HG03025 (cell line): ENCODE results near the gene FAM98B.

ENCODE experiments used
- ATAC-seq: cut with Tn5 transposase; IDR thresholded peaks from one replicate; pipeline ENCODE4 v1.9.1; 2021; ENCODE audit warnings: mild to moderate bottlenecking, moderate library complexity; ENCODE audit not compliant: unreplicated experiment, low FRiP score

Gene FAM98B

DNA sequence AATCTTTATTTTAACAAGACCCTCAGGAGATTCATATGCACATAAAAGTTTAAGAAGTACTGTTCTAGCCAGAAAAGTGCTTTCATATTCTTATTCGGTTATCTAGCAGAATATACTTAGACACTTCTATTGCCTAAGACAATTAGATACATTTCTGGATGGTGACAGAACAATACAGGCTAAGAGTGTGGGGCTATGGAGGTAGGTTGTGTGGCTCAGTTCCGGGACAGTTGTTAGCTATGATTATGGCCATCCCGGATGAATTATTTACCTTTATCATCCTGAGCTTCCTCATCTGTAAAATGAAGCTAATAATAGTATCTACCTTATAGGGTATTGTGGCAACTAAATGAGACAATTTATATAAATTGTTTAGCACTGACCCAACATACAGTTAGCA is 6.6 kb downstream of the FAM98B start:
- no peak for ATAC-seq

DNA sequence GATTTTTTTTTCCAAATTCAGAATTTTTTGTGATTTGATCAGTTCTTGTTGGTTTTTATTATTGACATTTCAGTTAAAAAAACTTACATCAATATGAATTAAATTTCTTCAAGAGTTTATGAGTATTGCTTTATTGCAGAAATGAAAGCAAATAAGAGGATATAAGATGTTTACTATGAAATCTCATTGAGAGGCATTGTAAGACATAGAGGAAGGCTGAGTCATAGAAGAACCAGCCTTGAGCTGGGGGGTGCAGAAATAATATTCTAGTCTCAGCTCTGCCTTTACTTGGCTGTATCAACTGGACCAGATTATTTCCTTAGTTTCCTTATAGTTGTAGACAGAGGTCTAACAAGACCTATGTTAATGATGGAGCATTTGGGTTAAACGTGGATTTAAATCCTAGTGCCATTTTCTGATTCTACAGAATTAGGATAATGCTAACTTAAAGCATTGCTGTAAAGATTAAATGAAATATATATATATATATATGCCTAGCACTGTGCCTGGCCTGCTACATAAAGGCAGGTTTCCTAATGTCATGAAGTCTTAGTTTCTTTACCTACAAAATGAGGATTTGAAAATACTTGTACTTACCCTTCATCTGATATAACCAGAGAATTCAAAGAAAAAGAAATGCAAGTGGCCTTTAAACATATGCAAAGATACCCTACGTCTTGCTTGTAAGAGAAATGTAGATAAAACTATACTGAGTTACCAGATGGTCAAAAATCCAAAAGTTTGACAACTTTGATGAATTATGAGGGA is 7.3 kb downstream of the FAM98B start:
- ATAC-seq: no peak

DNA sequence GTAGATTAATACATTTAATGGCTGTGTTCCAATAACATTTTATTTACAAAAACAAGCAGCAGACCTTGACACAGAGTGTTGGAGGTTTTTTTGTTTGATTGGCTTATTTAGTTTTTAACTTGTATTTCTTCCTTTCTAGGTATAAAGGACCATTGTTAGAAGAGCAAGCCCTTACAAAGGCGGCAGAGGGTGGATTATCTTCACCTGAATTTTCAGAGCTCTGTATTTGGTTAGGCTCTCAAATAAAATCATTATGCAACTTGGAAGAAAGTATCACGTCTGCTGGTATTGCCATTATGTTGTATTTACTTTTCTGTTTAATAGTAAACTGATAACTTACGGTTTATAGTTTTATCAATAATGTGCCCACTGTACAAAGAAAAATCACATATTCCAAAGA is 10.0 kb downstream of the FAM98B start:
- ATAC-seq: no peak

DNA sequence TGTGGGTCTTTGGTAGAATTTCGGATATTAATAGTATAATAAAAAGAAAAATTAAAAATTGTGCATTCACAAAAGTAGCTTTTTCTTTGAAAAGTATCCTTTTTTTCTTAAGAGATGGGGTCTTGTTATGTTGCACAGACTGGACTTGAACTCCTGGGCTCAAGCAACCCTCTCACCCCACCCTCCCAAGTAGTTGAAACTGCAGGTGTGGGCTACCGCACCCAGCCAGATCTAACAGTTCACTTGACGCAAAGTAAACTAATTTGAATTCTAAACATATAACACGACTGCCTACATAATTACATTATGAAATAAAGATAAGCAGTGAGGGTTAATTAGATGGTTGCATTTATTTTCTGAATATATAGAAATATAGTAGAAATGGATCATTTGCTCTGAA is 10.7 kb downstream of the FAM98B start:
- ATAC-seq: no peak

DNA sequence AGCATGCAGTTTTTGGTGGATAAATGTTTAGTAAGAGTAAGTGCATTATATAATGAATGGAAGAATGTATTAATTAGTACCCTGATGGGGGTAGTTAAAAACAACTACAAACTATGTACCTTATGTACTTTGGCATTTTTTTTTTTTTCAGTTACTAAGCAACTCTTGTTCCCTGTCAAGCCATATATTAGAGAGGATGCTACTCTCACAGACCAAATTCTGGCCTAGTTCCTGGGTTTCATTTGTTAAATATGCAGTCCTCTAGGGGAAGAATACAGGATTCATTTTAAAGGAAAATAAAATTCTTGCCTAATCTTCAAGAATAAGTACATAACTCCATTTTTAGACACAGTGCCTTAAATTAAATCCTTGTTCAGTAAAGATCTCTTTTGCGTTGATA is 16.9 kb downstream of the FAM98B start:
- ATAC-seq: no peak

DNA sequence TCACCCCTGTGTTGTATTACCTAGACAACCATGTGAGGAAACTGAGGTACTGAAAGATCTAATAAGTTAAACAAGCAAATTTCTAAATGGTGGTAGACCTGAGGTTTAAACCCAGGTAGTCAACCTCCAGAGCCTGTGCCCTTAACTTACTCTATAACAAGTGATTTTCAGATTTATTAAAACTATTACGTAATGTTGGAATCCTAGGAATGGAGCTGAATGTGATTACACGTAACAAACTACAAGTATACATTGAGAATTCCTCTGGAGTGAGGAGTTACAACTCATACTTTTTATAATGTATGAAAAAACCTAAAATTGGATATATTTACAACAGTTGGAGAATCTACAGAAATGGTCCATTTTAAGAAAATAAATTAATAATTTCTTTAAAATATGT is 18.0 kb downstream of the FAM98B start:
- ATAC-seq: no peak

DNA sequence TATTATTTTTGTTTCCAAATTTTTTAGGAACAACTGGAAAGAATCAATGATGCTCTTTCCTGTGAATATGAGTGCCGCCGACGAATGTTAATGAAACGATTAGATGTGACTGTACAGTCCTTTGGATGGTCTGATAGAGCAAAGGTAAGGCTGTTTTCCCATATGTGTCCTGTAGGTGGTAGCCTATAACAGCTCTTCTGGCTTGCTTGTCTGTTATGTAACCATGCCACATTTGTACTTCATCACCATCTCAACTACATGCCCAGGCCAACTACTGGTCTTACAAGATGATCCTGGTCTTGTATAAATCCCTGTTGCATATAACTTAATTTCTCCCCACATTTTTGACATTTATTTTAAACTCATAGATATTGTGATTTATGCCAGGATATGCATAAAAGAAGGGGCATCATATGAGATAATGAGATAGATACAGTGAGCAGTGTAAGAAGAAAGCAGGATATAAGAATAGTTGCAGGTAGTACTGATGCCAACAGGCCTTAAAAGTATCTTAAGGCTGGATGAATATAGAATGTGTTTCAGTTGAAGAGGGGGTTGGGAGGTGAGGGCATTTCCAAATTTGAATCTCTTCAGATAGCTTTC is 20.3 kb downstream of the FAM98B start:
- ATAC-seq: peak; percentile 91

DNA sequence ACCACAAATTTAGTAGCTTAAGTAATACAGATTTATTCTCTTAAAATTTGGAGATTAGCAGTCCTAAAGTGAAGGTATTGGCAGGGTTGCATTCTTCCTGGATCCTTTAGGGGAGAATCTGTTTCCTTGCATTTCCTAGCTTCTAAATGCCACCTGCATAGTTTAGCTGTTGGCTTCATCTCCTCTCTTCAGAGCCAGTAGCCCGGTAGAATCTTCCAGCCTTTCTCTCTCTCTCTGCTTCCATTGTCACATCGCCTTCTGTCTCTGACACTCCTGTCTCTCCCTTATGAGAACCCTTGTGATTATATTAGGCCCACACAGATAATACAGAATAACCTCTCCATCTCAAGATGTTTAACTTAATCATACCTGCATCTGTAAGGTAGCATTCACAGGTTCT is 21.4 kb downstream of the FAM98B start:
- no peak for ATAC-seq

DNA sequence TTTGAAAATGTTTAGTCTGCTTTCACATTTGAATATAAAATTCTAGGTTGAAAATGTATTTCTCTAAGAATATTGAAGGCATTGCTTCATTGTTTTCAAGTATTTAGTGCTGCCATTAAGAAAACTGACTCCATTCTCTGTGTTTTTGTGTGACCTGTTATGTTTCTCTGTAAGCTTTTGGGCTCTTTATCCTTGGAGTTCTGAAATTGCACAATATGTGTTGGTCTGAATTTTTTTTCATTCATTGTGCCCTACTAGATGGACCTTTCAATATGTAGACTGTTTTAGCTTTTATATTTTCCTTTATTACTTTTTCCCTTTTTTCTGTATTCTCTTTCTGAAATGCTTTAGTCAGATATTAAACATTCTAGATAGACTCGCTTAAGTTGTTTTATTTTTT is 22.2 kb downstream of the FAM98B start:
- ATAC-seq: no peak

DNA sequence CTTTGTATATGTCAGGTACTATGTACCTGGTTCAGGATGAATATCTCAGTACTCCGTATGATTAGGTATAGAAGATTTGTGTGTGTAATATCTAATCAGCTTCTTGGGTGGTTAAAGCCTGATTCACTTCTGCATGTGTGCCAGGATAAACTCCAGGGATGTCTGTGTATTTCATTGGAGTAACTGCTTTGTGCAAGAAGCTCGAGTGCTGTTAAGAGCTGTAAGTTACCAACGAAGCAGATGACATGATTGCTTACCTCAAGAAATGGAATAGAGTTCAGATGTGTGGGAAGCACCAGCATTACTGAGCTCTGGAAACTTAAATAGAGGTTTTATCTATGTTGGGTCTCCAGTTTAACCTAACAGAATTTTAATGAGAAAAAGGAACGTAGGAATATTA is 23.7 kb downstream of the FAM98B start:
- ATAC-seq: no peak

DNA sequence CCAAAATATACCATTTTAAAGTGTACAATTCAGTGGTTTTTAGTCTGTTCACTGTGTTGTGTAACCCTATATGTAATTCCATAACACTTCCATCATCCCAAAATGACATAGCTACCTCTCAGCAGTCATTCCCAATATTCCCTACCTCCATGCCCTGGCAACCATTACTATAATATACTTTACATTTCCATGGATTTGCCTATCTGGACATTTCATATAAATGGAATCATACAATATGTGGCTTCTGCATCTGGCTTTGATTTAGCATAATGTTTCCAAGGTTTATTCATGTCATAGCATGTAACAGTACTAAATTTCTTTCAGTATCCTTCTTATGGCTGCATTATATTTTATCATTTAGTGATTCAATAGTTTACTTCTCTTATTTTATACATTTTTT is 25.3 kb downstream of the FAM98B start:
- ATAC-seq: no peak

DNA sequence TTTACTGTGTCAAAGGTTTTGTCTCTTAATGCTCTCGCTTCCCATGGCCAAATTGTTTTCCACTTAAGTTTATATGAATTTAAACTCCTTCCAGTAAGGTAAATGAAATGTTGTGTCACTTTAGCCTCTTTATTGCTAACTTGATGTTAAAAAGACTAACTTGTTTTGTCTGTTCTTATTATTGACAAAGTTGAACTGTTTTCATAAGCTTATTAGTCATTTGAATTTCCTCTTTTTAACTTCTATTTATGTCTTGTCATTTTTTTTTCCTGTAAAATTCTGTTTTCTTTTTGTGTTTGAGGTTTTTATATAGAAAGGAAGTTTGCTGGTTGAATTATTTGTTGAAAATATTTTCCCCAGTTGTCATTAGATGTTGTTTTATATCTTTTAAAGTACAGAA is 25.8 kb downstream of the FAM98B start:
- no peak for ATAC-seq

DNA sequence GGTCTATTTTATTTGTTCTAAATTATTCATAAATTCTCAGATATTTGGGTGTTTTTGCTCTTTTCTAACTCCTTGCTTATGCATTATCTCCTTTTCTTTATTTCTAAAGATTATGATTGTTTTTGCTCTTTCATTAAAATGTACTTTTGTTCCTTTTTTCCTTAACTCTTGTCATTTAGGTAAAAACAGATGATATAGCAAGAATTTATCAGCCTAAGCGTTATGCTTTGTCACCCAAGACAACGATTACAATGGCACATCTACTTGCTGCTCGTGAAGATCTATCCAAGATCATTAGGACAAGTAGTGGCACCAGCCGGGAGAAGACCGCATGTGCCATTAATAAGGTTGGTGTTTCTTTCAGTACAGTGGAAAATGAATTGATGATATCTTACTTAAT is 27.2 kb downstream of the FAM98B start:
- ATAC-seq: no peak

DNA sequence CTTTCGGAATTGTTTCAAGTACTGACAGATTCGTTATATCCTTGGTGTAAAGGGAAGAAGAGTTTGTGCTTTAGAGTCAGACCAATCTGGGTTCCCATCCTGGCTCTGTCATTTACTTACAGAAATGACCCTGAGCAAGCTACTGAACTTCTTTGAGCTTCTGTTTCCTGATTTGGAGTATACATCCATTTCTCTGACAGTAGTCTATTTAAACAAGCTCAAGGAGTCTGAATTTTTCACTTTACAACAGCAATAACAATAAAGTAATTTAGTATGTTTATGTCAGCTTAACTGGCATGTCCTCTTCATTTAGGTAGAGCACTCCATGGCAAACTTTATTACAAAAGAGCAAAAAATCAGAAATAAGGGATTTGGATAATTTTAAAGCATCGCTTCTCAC is 27.8 kb downstream of the FAM98B start:
- no peak for ATAC-seq

DNA sequence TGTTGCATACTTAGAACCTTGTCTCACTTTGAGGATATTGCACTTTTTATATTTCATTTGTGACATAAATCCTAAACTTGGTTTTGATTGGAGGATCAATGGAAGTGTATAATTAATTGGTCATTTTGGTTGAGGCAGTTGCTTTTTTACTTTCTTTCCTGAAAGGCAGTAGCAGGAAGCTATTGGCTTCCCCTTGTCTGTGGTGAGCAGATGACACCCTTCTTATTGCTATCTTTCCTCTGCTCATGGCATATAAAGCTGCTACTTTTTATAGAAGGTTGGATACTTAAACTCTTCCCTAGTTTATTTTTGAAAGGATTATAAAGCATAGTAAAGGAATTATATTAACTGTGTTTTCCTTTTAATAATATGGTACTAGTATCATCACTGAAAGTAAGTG is 28.6 kb downstream of the FAM98B start:
- no peak for ATAC-seq

DNA sequence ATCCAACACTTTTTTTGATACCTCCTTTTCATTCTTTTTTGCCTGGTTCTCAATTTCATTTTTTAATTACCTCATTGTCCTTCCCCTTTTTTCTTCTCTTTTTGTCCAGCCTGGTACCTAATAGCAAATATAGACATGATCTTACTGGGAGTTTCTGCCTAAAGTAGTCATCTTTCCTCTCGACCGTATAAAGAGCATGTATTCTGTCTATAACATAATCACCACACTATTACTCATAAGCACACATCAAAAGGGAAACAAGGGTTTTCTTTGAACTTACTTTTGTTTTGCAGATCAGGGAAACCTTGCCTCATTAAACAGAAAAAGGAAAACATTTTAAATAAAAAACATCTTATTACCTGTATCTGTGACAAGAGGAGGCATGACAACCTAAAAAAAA is 33.0 kb downstream of the FAM98B start:
- ATAC-seq: no peak

DNA sequence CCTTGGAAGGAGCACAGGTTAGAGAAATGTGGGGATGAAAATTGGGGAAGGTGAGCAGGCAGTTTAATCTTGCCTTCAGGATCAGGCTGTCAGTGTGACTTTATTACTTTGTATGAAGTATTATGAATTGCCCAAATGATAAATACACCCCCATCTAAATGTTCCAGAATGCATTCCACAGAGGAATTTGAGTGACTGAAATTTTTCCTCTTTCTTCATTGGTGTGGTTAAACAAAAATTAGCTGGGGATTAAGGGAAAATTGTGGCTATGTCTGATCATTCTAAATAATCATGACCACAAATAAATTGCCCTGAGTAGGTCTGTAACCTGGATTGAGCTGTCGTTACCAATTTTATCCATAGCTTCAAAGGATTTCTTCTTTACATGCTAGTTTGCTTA is 33.5 kb downstream of the FAM98B start:
- ATAC-seq: no peak

DNA sequence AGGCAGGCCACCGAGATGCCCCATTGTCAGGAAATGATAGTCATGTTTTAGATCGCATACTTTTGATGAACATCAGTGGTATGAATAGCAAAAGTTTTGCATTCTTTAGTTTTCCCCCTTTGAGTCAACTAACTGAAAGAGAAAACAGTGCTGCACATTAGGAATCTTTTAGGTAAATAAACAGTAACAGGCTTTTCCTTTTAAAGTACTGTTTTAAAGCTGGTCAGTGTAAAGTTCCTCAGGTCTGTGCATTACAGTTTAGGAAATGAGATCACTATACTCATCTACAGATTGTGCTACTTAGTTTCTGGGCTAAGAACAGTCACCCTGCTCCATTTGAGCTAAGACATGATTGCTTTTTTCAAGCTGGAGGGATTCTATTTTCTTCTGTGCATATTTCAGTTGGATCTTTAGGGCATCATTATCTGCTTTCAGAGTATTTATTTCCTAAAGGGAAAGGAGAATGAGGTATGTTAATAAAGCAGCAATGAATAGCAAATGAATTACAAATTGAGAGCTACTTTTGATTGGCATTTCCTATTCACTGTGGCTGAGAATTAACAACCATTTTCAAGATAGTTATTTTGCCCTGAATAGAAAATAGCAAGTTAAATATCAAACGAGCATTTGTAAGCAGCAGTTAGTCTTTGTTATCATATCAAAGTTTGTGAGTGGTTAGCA is 36.5 kb downstream of the FAM98B start:
- ATAC-seq: no peak

DNA sequence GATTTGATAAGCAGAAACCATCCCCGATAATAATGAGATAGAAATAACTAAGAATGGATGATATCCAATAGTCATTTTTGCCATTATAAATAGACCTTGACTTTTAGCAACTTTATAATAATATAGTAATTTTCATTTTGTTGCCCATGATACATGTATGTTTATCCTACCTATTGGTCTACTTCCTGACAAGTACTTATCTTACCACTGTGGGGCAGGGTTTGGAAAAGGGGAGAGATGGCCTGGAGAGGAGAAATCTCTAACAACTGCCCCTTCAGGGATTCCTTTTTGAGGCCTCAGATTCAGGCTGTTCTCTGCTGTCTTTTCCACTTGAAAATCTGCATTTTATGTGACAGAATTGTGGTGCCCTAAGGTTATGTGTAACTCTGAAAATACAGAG is 42.2 kb downstream of the FAM98B start:
- ATAC-seq: no peak

DNA sequence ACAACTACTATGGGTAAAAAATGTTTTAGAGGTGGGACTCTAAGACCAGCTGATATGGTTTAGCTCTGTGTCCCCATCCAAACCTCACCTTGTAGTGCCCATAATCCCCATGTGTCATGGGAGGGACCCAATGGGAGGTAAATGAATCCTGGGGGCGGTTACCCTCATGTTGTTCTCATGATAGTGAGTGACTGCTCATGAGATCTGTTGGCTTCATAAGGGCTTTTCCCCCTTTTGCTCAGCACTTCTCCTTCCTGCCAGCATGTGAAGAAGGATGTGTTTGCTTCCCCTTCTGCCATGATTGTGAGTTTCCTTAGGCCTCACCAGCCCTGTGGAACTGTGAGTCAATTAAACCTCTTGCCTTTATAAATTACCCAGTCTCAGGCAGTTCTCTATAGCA is 45.7 kb downstream of the FAM98B start:
- ATAC-seq: no peak

DNA sequence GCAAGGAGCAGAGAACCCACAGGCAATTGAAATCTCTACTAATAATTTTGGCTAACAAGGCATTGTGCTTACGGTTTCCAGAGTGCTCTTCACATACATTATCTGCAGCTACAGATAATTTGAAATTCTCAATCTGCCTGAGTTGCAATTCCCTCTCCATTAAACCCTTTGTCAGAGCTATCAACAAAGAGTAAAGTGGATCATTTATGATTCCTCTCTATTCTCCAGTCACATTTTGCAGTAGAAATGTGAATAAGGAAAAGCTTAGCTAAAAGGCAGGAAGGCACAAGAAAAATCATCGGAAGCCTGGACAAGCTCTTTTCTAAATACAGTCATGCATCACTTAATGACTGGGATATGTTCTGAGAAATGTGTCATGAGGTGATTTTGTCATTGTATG is 49.6 kb downstream of the FAM98B start:
- ATAC-seq: no peak
